DOHH2 (cell line): ENCODE data around the gene CTSH.

ENCODE experiments used
- EZH2phosphoT487 ChIP-seq: fragments of 200-600 bp; sonication (generic); IDR thresholded peaks from 2 replicates; pipeline ENCODE4 v1.6.1; 2017; ENCODE audit warnings: borderline replicate concordance, mild to moderate bottlenecking, antibody characterized with exemption, low read length, moderate library complexity, mixed read lengths
- TF ChIP-seq, protein P1 (sequence below): fragments of 200-600 bp; sonication (generic); IDR thresholded peaks from one replicate; pipeline ENCODE4 v1.5.1; 2014; ENCODE audit warnings: antibody characterized with exemption, mild to moderate bottlenecking, low read depth, low read length; ENCODE audit not compliant: poor library complexity, severe bottlenecking

- TF ChIP-seq, protein P1, sequence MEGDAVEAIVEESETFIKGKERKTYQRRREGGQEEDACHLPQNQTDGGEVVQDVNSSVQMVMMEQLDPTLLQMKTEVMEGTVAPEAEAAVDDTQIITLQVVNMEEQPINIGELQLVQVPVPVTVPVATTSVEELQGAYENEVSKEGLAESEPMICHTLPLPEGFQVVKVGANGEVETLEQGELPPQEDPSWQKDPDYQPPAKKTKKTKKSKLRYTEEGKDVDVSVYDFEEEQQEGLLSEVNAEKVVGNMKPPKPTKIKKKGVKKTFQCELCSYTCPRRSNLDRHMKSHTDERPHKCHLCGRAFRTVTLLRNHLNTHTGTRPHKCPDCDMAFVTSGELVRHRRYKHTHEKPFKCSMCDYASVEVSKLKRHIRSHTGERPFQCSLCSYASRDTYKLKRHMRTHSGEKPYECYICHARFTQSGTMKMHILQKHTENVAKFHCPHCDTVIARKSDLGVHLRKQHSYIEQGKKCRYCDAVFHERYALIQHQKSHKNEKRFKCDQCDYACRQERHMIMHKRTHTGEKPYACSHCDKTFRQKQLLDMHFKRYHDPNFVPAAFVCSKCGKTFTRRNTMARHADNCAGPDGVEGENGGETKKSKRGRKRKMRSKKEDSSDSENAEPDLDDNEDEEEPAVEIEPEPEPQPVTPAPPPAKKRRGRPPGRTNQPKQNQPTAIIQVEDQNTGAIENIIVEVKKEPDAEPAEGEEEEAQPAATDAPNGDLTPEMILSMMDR, result no peak
- TF ChIP-seq EZH2phosphoT487, result no peak
These were observed 47.8 kb upstream of the CTSH start for GRCh38 chr15:78992416-78993256.
